H9 (cell line): Measurements from ENCODE around the gene JADE2. TPM values are rescaled to one million over a fixed set of nuclear protein-coding genes. Genes with fewer than 3 reads are reported as not detected.

Source experiments
- DNase-seq: peaks from one replicate; pipeline ENCODE4 v3.0.0-alpha.2; 2017
- H2AFZ ChIP-seq: one replicate; pipeline ENCODE4 v1.6.1; 2013; ENCODE audit warnings: mild to moderate bottlenecking, low read length, control low read depth, moderate library complexity
- H2AK5ac ChIP-seq: 2 replicates; pipeline ENCODE4 v1.6.1; 2013; ENCODE audit warnings: low read length, control low read depth, mixed read lengths; ENCODE audit not compliant: insufficient read length
- H2BK120ac ChIP-seq: one replicate; pipeline ENCODE4 v1.6.1; 2013; ENCODE audit warnings: low read depth, mild to moderate bottlenecking, low read length, control low read depth, inconsistent platforms; ENCODE audit not compliant: poor library complexity, severe bottlenecking
- H2BK12ac ChIP-seq: 2 replicates; pipeline ENCODE4 v1.6.1; 2013; ENCODE audit warnings: low read length, control low read depth, mixed read lengths, low read depth; ENCODE audit not compliant: insufficient read length
- H2BK15ac ChIP-seq: 2 replicates; pipeline ENCODE4 v1.6.1; 2013; ENCODE audit warnings: low read depth, low read length, control low read depth
- H2BK20ac ChIP-seq: one replicate; pipeline ENCODE4 v1.6.1; 2013; ENCODE audit warnings: low read depth, mild to moderate bottlenecking, low read length, control low read depth, inconsistent platforms; ENCODE audit not compliant: poor library complexity, severe bottlenecking
- H2BK5ac ChIP-seq: 2 replicates; pipeline ENCODE4 v1.6.1; 2013; ENCODE audit warnings: low read length, control low read depth, mixed read lengths; ENCODE audit not compliant: insufficient read length
- H3K14ac ChIP-seq: 2 replicates; pipeline ENCODE4 v1.6.1; 2013; ENCODE audit warnings: low read length, control low read depth; ENCODE audit not compliant: insufficient read depth
- H3K18ac ChIP-seq: 2 replicates; pipeline ENCODE4 v1.6.1; 2013; ENCODE audit warnings: low read depth, mild to moderate bottlenecking, mixed read lengths, low read length, control low read depth; ENCODE audit not compliant: insufficient read length
- H3K23ac ChIP-seq: 2 replicates; pipeline ENCODE4 v1.6.1; 2013; ENCODE audit warnings: low read length, control low read depth, mixed read lengths, low read depth; ENCODE audit not compliant: insufficient read length
- H3K23me2 ChIP-seq: 2 replicates; pipeline ENCODE4 v1.6.1; 2013; ENCODE audit warnings: low read depth, mild to moderate bottlenecking, mixed read lengths, low read length, control low read depth; ENCODE audit not compliant: insufficient read length, poor library complexity, severe bottlenecking
- H3K27ac ChIP-seq: 2 replicates; pipeline ENCODE4 v1.5.1; 2013; ENCODE audit warnings: low read length, control low read depth, mixed read lengths, low read depth; ENCODE audit not compliant: insufficient read length
- H3K27me3 ChIP-seq: 2 replicates; pipeline ENCODE4 v1.6.1; 2013; ENCODE audit warnings: low read length, control low read depth, inconsistent platforms; ENCODE audit not compliant: insufficient read depth
- H3K4ac ChIP-seq: 2 replicates; pipeline ENCODE4 v1.6.1; 2013; ENCODE audit warnings: low read depth, mild to moderate bottlenecking, control low read depth, inconsistent platforms, low read length, moderate library complexity
- H3K4me1 ChIP-seq: 2 replicates; pipeline ENCODE4 v1.6.1; 2013; ENCODE audit warnings: low read length, control low read depth, inconsistent platforms; ENCODE audit not compliant: insufficient read depth
- H3K4me2 ChIP-seq: 2 replicates; pipeline ENCODE4 v1.6.1; 2013; ENCODE audit warnings: low read length, control low read depth, mixed read lengths; ENCODE audit not compliant: insufficient read length, insufficient read depth
- H3K56ac ChIP-seq: 2 replicates; pipeline ENCODE4 v1.6.1; 2013; ENCODE audit warnings: low read depth, mild to moderate bottlenecking, mixed read lengths, low read length, control low read depth; ENCODE audit not compliant: insufficient read length
- H3K79me1 ChIP-seq: 2 replicates; pipeline ENCODE4 v1.6.1; 2013; ENCODE audit warnings: low read depth, mild to moderate bottlenecking, moderate library complexity, low read length, control low read depth, inconsistent platforms; ENCODE audit not compliant: insufficient read depth, poor library complexity, severe bottlenecking
- H3K79me2 ChIP-seq: 2 replicates; pipeline ENCODE4 v1.6.1; 2013; ENCODE audit warnings: low read length, control low read depth, inconsistent platforms; ENCODE audit not compliant: insufficient read depth
- H3K9ac ChIP-seq: 2 replicates; pipeline ENCODE4 v1.6.1; 2013; ENCODE audit warnings: low read length, control low read depth, mixed read lengths; ENCODE audit not compliant: insufficient read length; ENCODE audit errors: extremely low read depth
- H3K9me3 ChIP-seq: one replicate; pipeline ENCODE4 v1.6.1; 2013; ENCODE audit warnings: low read depth, low read length, inconsistent platforms; ENCODE audit not compliant: control insufficient read depth
- H3T11ph ChIP-seq: one replicate; pipeline ENCODE4 v1.6.1; 2013; ENCODE audit warnings: mild to moderate bottlenecking, low read length, control low read depth, inconsistent platforms
- H4K20me1 ChIP-seq: one replicate; pipeline ENCODE4 v1.6.1; 2013; ENCODE audit not compliant: control insufficient read depth, insufficient read length, insufficient read depth
- H4K5ac ChIP-seq: 2 replicates; pipeline ENCODE4 v1.6.1; 2013; ENCODE audit warnings: low read depth, mild to moderate bottlenecking, mixed read lengths, low read length, control low read depth; ENCODE audit not compliant: insufficient read length
- H4K8ac ChIP-seq: replicated peaks from 2 replicates; pipeline ENCODE4 v1.6.1; 2013; ENCODE audit warnings: low read length, control low read depth, mixed read lengths, low read depth; ENCODE audit not compliant: insufficient read length
- H4K91ac ChIP-seq: 2 replicates; pipeline ENCODE4 v1.6.1; 2013; ENCODE audit warnings: low read depth, mild to moderate bottlenecking, moderate library complexity, mixed read lengths, low read length, control low read depth; ENCODE audit not compliant: insufficient read length
- H3K27ac Mint-ChIP-seq, 3 experiments: 2 replicates in 2 of 3; 3 replicates in 1 of 3; pipeline ENCODE4 v1.8.0; 2020 to 2021; ENCODE audit warnings: mixed read lengths in 3 of 3, mild to moderate bottlenecking in 1 of 3, moderate library complexity in 1 of 3
- H3K27me3 Mint-ChIP-seq: 2 replicates; pipeline ENCODE4 v1.8.0; 2021; ENCODE audit warnings: low read depth, mild to moderate bottlenecking, moderate library complexity, mixed read lengths
- H3K36me3 Mint-ChIP-seq, 3 experiments: 2 replicates in 2 of 3; 3 replicates in 1 of 3; pipeline ENCODE4 v1.8.0; 2020 to 2021; ENCODE audit warnings: low read depth in 3 of 3, mixed read lengths in 3 of 3; ENCODE audit not compliant: insufficient read depth in 1 of 3
- H3K4me1 Mint-ChIP-seq, 2 experiments: 2 replicates each; pipeline ENCODE4 v1.8.0; 2020; ENCODE audit warnings: mixed read lengths in 2 of 2
- H3K4me3 Mint-ChIP-seq, 2 experiments: 2 replicates in 1 of 2; 3 replicates in 1 of 2; pipeline ENCODE4 v1.8.0; 2020 to 2021; ENCODE audit warnings: mild to moderate bottlenecking in 2 of 2, mixed read lengths in 2 of 2, moderate library complexity in 1 of 2
- H3K9me3 Mint-ChIP-seq, 2 experiments: 2 replicates in 1 of 2; 3 replicates in 1 of 2; pipeline ENCODE4 v1.8.0; 2020; ENCODE audit warnings: mild to moderate bottlenecking in 2 of 2, mixed read lengths in 2 of 2, moderate library complexity in 1 of 2
- CTCF ChIP-seq: fragments of 200-600 bp; sonication (generic); conservative IDR thresholded peaks from 3 replicates; pipeline ENCODE4 v1.8.0; 2021; ENCODE audit warnings: antibody characterized with exemption, mild to moderate bottlenecking
- WGBS: extraction: QIAGEN DNeasy Blood & Tissue Kit; methylation state at CpG from one replicate; pipeline ENCODE4 v1.1.7; 2013; ENCODE audit warnings: missing lambda C conversion rate, low lambda C conversion rate, mixed read lengths; ENCODE audit not compliant: insufficient read length; ENCODE audit errors: extremely low coverage; 5-methylcytosine and 5-hydroxymethylcytosine counted together
- total RNA-seq: library from RNA; stranded (reverse); gene quantifications from 2 replicates; pipeline ENCODE4 v1.2.1, GENCODE V29; 2021

The JADE2 gene
- total RNA-seq, 1 experiment from 2014 or later, result 99.7 TPM

DNA sequence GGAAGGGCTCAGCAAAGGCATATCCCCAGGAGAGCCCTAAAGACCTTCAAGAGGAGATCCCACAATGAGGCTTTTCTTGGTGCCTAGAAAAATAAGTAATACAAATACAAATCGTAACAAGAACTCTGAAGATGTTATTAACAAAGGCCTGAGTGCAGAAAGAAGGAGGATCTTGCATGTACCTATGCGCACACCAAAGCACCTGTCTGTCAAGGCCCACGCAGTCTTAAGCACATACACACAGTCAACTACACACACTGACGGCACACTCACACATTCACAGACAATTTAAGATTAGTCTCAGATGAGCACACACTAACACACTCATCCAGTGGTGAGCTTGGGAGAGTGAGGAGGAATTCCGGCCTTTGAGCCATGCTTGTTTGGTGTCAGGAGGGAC is 38.5 kb downstream of the JADE2 start:
- Histone ChIP-seq H4K8ac (no peak overlapping the region), H2BK120ac (no peak overlapping the region), H3K27ac (no peak overlapping the region), H2AK5ac (no peak overlapping the region), H3K79me2 (no peaks in the 10 kb centered on the region), H2AFZ (no peak overlapping the region), H3K56ac (no peak overlapping the region), H3T11ph (no peak overlapping the region), H2BK15ac (no peak overlapping the region), H3K18ac (no peak overlapping the region), H2BK20ac (no peak overlapping the region), H3K14ac (no peak overlapping the region), H3K27me3 (no peaks in the 10 kb centered on the region), H2BK12ac (no peak overlapping the region), H3K23me2 (no peaks in the 10 kb centered on the region), H3K23ac (no peak overlapping the region), H3K9me3 (no peaks in the 10 kb centered on the region), H4K91ac (no peak overlapping the region), H3K4me1 (no peaks in the 10 kb centered on the region), H4K5ac (no peak overlapping the region), H4K20me1 (no peaks in the 10 kb centered on the region), H3K4ac (no peak overlapping the region), H3K4me2 (no peak overlapping the region), H3K79me1 (no peaks in the 10 kb centered on the region), H3K9ac (no peak overlapping the region), H2BK5ac (no peak overlapping the region)
- DNase-seq, result no peak
- Mint-ChIP-seq H3K9me3 (no peaks in the 10 kb centered on the region), H3K36me3 (peaks cover 24 to 94% (median 72%) of the 10 kb centered on the region in 3 experiments), H3K4me1 (no peaks in the 10 kb centered on the region), H3K27me3 (no peaks in the 10 kb centered on the region), H3K4me3 (0 out of 5 replicates have a peak overlapping the region, but pooled peaks of 1 of the 2 experiments have one; percentile 26), H3K27ac (peak overlapping the region in 1 of 3 experiments; percentile 69; a peak in 1 of 7 replicates)
- TF ChIP-seq CTCF, result no peak
- no CpG with 5 or more reads among the region's 5 CpGs for WGBS
